Fibroblast of skin of left biceps (primary cell): ENCODE results near the gene CPED1.
"Not testable (repeated sequence)": the region's sequence is repeated elsewhere in the genome, so short reads cannot be mapped to it uniquely, and the experiment has no call there.

Experiments
- DNase-seq, 2 experiments: peaks; one replicate each; pipeline ENCODE4 v3.0.0-alpha.2; 2013; ENCODE audit warnings: low read depth in 2 of 2

CPED1 gene

DNA sequence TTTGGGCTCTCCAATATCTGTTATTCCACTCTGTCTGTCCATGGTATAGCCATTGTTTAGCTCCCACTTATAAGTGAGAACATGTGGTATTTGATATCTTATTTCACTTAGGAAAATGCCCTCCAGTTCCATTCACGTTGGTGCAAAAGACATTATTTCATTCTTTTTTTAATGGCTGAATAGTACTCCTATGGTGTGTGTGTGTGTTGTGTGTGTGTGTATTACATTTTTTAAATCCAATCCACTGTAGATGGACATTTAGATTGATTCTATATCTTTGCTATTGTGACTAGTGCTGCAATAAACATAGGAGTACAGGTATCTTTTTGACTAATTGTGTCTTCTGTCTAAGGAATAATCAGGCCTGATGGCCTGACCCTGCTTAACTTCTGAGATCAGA lies 7.4 kb upstream of the CPED1 start:
- no peak for DNase-seq

DNA sequence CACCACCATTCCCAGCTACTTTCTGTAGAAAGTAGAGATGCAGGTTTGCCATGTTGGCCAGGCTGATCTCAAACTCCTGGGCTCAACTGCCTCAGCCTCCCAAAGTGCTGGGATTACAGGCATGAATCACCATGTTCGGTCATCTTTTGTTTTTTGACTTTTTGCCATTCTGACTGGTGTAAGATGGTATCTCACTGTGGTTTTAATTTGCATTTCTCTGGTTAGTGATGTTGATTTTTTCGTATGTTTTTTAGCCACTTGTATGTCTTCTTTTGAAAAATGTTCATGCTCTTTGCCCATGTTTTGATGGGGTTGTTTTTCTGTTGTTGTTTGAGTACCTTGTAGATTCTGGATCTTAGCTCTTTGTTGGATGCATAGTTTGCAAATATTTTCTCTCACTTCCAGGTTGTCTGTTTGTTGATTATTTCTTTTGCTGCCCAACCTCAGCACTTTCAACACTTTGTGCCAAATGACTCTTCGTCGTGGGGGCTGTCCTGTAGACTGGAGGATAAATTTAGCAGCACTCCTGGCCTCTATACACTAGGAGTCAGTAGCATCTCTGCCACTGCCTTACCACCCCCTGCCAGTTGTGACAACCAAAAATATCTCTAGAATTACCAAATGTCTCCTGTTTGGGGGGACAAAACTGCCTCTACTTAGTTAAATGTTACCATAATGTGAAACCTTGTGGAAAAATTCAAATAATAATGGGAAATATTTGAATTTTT lies 6.5 kb upstream of the CPED1 start:
- DNase-seq: peak; percentile 23 to 34

DNA sequence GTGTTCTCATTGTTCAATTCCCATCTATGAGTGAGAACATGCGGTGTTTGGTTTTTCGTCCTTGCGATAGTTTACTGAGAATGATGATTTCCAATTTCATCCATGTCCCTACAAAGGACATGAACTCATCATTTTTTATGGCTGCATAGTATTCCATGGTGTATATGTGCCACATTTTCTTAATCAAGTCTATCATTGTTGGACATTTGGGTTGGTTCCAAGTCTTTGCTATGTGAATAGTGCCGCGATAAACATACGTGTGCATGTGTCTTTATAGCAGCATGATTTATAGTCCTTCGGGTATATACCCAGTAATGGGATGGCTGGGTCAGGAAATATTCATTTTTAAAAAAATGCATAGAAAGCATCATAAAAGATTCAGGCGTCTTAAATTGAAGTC lies 4.9 kb upstream of the CPED1 start:
- DNase-seq: not testable (repeated sequence)

DNA sequence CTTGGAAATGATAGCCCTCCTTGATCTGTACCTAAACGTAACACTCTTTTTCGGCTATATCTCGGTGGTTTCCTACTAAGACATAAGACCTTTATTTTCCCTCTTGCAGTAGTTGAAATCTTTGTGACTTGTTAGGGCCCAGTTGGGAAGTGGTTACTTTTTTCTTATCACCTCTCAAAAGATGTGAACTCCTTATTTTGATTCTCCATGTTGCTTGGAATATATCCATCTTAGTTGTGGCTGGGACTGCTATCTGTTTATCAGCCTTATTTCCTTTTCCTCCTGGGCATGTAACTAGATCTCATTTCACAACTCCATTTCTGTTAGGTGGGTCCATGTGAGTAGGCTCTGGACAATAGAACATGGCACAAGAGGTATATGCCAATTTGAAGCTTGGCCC lies 4.1 kb upstream of the CPED1 start:
- no peak for DNase-seq

DNA sequence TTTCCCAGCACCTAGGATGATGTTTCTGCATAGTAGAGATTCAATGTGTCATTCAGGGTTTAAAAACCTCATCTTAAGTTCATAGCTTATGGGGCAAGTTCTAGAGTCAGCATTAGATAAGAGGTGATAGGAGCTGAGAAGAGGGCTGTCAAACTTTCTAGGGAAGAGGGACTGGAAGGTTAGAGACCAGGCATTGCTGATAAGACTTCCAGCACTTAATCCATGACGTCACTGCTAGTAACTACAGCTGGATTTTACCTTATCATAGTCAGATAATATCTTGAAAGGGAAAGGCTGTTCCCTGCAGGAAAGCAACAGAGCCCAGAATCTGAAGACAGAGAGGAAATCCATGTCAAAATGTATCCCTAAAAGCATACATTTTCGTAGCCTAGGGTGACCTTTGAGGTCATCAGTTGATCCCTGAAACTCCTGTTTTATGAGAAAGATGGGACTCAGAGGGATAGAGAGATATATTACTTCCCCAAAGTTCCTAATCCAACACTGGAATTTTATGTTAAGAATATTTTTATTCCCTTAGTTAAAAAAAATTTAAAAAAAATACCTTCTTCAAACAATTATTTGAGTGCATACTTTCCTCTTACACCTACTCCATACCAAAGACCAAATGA lies 3.3 kb upstream of the CPED1 start:
- no peak for DNase-seq

DNA sequence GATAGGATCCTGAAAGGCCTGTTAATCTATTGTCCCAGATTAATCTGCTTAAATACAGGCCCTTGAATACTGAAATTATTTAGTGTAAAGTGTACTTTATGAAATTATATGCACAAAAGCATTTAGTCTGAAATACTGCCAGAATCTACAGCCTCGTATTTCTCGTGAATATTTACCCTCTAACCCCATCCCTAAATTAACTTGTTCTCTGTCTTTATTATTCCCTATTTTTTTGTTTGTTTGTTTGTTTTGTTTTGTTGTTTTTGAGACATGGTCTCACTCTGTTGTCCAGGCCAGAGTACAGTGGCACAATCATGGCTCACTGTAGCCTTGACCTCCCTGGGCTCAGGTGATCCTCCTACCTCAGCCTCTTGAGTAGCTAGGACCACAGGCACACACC lies 2.7 kb upstream of the CPED1 start:
- DNase-seq: no peak

DNA sequence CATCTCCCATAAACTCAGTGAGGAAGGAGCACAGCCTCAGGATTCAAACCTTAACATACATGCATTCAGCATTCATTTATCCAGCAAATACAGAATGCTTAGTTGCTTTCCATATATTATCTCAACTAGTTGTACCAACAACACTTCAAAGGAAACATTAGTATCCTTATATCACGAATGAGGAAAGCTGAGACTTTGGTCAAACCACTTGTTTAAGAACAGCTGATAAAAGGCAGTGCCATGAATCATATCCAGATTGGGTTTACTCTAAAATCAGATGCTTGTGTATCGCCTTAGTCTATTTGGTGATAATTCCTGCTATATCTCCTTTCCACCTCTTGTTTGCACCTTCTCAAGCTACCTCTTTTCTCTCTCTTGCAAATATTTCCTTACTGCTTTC lies 1.9 kb upstream of the CPED1 start:
- no peak for DNase-seq

DNA sequence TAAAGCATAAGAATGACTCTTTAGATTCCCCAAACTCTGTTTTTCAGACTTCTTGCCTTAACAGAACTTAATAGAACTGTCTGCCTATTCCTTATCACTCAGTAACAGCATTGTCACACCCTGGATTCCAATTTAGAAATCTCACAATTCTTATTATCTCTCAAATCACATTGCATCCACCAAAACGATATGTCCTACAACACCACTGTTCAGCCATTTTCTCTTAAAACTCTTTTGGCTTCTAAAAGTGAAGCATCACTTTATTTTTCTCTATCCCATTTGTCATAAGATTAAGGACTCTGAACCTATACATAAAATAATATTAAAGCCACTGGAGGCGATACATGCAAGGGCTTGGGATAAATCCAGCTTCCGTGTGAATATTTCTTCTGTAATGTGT lies 1.2 kb upstream of the CPED1 start:
- no peak for DNase-seq

DNA sequence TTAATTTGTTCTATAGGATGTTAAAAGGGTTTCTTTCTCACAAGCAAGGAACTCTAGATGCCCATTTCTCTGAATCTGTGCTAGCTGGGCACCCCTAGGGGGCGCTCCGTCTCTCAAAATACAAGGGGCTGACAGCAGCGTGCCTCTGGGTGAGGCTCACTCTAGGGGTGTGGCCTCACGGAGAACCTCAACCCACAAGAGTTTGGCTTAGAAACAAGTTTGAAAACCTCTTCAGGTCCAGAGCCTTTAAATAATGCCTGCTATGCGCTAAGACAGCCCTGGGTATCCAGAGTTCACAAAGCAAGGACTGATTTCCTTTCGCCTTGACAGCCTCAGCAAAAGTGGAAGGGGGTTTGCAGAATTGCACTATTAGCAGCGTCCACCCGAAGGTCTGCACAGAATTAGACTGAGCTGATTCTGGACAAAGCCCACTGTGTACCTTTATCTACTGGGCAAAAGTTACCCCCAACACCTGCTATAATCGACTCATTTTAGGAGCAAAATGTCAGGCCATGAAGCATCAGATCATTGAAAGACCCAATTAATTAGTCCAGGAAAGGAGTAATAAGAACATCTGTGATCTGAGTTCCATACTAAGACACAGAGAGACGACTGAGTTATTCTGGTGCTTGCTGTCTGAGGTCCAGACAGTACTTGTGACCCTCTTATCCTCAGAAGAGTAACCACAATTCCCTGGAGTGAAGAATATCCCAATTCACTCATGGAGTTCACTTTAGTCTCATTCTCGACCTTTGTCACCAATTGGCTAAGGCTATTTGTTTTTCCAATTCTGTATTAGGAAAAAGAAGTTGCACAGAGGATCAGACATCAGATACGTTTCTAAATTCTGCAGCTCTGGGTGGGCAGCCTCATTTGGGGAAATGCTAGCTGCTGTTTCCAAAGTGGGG lies 574 bp upstream of the CPED1 start:
- DNase-seq: peak; percentile 82 to 83

DNA sequence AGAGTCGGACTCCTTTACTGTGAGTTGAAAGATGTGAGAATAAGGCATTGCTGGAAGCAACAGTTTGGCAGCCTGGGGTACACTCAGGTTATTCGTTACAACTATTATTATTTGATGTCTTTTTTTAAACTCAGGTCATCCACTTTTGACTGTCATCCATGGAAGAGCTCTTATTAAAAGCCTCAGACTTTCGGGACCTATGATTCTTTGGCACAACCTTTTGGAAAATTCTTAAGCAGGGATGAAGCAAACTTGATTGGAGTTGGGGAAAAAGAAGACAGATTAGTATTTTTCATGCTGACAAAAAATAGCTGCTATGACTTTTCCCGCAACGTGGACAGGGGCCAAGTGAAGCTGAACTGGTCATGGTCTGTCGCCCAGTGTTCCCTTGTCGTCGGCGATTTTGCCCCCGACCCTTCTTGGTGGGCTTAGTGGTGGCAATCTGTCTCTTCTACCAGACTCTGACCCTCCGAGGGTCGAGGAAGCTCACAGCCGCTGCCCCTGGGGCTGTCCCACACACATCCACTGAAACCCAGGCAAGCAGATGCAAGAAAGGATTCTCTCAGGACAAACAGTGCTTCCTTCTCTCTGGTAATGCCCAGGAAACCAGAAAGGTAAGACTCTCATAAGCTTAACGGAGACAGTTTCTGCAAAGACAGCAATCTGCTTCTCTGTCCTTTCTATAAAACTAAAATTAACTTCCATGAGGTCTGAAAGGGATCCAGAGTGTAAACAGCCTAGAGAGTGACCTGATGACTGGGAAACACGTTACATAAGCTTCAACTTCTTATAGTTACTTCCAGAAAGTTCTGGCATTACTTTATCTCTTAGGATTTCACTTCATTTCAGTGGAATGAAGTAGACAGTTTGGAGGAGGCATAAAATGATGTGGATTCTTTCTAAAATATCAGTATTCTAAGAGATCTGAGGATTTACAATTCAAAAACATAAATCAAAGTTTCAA lies 1.0 kb downstream of the CPED1 start:
- DNase-seq: no peak

DNA sequence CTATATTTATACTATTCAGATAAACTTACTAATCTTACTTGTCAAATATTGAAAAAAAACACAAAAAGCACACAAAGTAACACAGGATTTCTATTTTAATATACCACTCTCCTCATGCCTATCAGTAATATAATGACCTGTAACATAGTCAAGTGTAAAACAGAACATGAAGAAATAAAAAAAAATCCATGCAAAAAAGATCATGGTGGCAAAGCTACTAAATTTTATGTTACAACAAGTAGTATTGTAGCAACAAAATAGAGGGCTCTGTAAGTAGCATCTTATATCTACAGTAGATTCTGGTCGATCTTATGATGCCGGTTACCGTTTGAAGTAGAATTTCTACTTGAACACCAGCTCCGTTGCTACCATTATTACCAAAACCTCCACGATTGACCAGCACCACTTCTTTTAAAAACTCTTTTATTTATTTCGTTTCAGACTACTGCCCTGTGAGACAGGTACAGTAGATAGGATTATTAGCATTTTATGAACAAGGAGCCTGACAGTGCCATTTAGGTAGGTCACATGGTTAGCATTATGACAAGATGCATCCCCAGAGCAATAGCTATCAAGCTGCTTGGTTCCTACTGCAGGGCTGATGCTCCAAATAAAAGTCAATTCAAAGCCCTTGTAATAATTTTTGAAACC lies 2.1 kb downstream of the CPED1 start:
- no peak for DNase-seq

DNA sequence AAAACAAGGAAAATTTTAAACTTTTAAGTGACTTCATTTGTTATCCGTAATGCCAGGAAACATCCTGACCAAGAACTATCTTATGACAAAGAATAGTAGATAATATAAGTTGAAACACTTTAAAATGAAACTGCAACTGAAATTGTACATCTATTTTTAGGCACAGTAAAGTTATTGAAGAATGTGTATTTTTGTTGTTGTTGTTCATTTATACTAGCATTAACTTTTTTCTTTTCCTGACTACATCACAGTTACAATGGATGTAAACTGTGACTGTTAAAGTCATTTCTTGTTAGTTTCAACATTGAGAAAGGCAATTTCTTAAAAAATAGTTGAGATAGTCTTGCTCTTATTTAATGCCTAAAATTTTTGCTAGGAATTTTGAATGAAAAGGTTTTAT lies 2.6 kb downstream of the CPED1 start:
- DNase-seq: no peak

DNA sequence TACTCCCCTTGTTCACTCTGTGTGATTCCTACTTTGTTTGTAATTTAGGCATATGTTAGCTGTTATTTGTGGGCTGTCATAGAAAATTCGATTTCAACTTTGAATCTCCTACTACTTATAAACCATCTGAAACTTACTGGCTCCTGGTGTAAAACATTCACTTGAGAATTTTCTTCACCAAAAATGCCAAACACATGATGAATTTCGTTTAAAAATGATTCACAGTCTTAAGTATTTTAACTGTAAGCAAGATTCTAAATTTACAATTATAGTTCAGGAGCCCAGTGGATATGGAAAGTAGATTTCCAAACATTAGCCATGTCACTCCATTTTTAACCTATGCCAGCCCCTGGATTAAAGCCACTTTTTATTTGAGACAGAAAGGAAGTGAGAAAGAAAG lies 3.1 kb downstream of the CPED1 start:
- DNase-seq: peak; percentile 57 to 62

DNA sequence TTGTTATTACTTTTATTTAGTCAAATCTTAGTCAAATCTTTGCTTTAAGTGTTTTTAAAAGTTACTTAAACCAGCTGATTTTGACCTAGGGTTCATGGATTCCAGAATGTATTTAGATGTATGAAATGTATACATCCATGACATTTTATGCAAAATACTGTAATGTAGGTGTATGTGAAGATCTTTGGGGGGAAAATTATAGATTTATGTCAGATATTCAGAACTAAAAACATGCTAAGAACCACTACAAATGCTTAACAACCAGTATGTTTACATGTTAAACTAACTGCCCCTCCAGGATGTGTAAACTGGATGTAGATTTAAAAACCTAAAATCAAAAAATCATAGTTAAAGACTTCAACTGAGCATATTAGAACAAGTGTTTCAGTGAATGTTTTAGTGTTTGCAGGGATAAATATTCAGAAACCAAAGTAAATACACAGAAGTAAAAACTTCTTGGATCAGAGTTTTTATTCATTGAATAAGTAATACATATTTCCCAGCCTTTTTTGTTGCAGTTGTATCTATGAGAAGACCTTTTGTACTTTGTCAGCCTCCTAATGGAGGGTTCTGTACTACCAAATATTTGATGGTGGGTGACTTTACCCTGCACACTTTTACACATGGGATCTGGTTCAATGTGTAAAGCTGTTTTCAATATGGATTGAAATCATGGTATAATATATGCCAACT lies 3.9 kb downstream of the CPED1 start:
- no peak for DNase-seq

DNA sequence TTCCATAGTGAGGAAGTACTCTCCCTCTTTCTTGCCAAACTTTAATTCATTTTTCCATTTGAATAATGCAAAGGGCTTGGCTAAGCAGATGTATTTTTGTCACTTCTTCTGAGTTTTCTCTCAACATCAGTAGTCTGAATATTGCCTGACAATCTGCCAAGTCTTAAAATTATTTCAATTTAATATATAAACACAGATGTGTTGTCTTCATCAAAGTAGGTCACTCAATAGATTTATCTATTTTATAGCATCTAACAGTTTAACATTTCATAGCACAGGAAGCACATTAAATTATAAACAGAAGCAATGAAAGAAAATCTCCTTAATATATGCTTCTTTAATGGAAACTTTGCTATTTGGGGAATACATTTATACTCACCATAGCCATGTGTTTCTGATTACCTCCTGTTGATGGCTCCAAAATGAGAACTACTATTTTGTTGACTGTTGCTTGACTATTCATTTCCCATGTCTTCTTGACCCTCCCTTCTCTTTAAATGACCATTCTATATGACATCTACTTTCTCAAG lies 4.5 kb downstream of the CPED1 start:
- peak; percentile 26 to 51 for DNase-seq

DNA sequence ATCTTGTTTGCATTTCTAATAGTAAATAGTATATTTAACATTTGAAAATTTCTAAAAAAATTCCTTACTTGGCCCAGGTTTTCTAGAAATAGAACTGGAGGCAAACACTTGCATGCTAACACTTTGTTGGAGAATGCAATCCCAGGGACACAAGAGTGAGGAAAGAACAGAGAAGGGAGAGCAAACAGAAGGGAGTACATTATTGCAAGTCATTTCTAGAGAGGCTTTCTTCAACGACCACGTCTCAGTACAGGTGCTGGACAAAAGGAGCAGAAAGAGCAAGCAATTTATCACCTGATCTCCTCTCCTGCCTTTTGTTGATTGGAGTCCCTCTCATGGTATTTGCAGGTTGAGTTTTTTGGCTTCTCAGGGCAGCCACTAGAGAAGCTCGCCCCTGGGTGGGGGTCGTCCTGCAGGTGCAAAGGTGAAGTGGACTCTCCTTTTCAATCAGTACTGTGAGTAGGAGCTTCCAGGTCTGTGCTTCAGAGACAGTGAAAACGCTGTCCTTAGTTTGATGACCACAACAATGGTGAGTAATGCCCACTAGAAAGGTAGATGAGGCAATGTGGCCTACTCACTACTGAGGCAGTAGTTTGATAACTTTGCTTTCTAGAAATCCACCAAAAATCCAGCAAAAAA lies 5.2 kb downstream of the CPED1 start:
- DNase-seq: no peak

DNA sequence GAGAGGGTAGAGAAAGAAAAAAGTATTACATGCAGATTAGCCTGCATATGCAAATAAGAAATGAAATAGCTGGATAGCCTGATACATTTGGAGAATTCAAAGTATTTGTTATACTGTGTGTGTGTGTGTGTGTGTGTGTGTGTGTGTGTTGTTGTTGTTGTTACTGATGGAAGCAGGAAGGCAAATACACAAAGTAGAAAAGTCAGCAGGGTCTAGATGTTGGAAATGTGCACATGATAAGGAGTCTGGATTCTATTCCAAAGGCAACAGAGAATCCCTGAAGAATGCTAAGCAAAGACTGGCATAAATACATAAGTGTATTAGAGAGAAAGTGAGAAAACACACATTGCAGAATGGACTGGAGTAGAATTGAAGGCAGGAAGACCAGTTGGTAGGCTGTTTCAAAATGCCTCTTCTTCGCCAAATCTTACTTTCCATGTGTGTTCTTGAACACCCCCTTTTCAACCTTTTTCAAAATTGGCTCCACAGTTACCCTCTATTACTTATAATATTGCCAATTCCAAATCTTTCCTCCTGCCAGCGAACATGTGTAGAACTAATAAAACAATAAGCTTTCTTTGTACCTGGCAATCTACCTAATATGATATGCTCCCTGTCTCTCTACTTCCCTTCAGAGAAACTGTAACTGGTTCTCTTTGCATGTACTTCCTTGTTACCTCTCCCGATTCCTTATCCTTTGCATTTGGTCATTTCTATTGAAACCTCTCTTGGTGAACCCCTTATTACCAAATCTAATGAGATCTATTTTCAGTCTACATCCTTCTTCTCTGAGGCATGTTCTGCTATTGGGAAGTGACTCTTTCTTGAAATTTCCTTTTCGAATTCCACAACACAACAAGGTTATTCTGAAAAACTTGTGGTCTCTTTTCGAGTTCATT lies 6.2 kb downstream of the CPED1 start:
- DNase-seq: no peak

DNA sequence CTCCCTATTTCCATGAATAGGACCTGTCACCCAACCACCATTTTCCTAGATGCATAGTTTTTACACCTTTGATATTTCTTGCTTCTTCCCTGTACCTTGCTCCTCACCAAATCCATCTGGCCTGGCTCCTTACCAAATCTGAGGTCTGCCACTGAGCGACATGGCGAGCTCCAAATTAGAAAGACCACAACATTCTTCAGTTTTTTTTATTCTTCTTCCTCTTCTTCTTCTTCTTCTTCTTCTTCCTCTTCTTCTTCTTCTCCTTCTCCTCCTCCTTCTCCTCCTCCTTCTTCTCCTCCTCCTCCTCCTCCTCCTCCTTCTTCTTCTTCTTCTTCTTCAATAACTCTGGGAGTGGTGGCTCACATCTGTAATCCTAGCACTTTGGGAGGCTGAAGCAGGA lies 7.1 kb downstream of the CPED1 start:
- no peak for DNase-seq
